ENCODE results near the gene MSRB1. TPM values are rescaled to one million over a fixed set of nuclear protein-coding genes. Genes with fewer than 3 reads are reported as not detected.

Gene MSRB1
- total RNA-seq, 4 donors from 2014 or later: 5.0 to 43.7 (median 12.4) TPM

DNA sequence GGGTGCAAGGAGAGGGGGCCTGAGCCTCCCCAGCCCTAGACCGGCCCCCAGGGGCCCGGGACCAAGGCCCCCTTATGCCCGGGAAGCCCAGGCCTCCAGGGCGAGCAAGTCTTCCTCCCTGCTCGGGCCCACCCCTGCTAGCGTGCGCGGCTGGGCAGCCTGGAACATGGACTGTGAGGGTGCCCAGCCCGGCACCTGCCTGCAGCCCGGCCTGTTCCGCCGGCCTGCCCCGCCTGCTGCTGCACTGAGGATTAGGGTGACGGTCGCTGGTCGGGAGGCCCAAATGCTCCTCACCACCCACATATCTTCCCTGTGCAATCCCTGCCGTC is 30.8 kb downstream of the MSRB1 start:
- DNase-seq: no peak
- WGBS, 2 donors: 86 to 87% methylated on average over 5 to 7 of the region's 17 CpGs
- Histone ChIP-seq H3K4me1 (peaks cover 0 to 10% of the 10 kb centered on the region in 2 donors), H3K36me3 (no peaks in the 10 kb centered on the region), H3K27ac (no peak overlapping the region), H3K27me3 (no peaks in the 10 kb centered on the region), H3K9me3 (no peaks in the 10 kb centered on the region), H3K4me3 (replicated peaks in 1 of 3) (no peak overlapping the region)
- no peak for TF ChIP-seq POLR2A (IDR thresholded peaks at IDR 0.05)
- TF ChIP-seq, protein P1, sequence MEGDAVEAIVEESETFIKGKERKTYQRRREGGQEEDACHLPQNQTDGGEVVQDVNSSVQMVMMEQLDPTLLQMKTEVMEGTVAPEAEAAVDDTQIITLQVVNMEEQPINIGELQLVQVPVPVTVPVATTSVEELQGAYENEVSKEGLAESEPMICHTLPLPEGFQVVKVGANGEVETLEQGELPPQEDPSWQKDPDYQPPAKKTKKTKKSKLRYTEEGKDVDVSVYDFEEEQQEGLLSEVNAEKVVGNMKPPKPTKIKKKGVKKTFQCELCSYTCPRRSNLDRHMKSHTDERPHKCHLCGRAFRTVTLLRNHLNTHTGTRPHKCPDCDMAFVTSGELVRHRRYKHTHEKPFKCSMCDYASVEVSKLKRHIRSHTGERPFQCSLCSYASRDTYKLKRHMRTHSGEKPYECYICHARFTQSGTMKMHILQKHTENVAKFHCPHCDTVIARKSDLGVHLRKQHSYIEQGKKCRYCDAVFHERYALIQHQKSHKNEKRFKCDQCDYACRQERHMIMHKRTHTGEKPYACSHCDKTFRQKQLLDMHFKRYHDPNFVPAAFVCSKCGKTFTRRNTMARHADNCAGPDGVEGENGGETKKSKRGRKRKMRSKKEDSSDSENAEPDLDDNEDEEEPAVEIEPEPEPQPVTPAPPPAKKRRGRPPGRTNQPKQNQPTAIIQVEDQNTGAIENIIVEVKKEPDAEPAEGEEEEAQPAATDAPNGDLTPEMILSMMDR (IDR thresholded peaks at IDR 0.05): no peak
- intact Hi-C loops (cut with DNase I): no loop called here

DNA sequence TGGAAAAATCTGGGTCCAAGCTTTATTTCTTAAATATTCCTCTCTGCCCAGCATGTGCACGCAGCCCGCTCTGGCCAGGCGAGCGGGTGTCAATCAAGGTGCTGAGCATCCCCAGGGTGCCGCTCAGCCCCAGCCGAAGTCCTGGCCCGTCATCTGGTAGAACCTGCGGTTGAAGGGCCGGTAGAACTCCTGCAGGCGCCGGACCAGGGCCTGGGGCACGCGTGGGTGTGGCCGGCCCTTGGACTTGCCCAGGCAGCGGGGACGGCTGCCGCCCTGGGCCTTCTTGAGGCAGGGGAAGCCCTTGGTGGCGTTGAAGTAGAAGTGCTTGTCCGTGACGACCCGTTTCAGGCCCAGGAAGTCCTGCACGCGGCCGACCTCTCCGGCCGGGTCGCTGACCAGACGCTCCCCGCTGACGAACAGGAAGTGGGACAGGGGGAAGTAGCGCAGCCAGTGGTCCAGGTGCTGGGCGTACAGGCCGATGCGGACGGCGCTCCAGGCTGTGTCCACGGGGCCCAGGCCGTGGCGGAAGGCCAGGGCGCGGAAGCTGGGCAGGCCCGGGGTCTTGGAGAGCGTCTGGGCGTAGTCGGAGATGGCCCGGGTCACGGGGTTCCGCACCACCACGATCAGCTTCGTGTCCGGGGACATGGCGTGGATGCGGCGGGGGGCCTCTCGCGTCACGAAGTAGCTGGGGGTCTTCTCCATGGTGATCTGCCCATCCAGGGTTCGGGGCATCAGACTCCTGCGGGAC is 31.4 kb downstream of the MSRB1 start:
- 90 to 94% methylated on average over 37 to 38 of the region's 59 CpGs for WGBS, 2 donors
- H3K27me3 ChIP-seq: no peaks in the 10 kb centered on the region
- no peak for DNase-seq

DNA sequence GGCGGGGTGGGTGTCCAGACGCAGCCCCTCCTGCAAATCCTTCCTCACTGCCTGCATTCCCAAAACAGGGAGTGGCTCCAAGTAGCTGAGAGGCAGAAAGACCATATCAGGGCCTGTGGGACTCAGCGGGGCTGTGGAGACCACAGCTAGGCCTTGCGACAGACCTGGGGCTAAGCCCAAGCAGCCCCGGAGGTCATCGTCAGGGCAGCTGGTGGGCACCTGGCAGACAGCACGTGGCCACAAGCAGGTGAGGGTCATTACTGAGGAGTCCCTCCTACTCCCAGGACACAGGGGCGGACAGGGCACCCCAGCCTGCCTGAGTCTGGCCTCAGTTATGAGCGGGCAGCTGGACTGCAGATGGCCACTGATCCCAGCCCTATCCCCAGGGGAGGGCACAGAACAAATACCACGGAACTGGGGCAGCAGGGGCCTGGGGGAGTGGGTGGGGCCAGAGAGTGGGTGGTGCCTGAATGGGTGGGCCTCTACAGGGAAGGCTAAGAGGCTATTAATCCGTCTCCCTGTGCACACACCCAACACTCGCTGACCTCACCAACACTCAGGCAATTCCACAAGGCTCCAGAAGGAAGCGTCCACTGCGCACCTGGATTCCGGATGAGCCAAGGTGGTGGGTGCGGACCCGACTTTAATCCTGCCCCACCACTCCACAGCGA is 33.3 kb downstream of the MSRB1 start:
- H3K4me3 ChIP-seq (replicated peaks in 1 of 3): no peak overlapping the region
- H3K27me3 ChIP-seq: no peaks in the 10 kb centered on the region
- no peak for DNase-seq
- no peak for TF ChIP-seq POLR2A (IDR thresholded peaks at IDR 0.05)
- TF ChIP-seq, protein P1 (IDR thresholded peaks at IDR 0.05): no peak
- intact Hi-C loops (cut with DNase I): no loop called here
- no peaks in the 10 kb centered on the region for H3K9me3 ChIP-seq
- no peak overlapping the region for H3K27ac ChIP-seq
- no peaks in the 10 kb centered on the region for H3K36me3 ChIP-seq
- 70 to 87% methylated on average over 4 to 14 of the region's 18 CpGs for WGBS, 2 donors
- H3K4me1 ChIP-seq: peaks cover 0 to 15% of the 10 kb centered on the region in 2 donors

More for the DNA sequence above, 31.4 kb downstream of the MSRB1 start:
- Histone ChIP-seq H3K27ac (no peak overlapping the region), H3K4me3 (replicated peaks in 1 of 3) (no peak overlapping the region), H3K36me3 (no peaks in the 10 kb centered on the region), H3K9me3 (no peaks in the 10 kb centered on the region), H3K4me1 (peaks cover 0 to 9% of the 10 kb centered on the region in 2 donors)
- no peak for TF ChIP-seq POLR2A (IDR thresholded peaks at IDR 0.05)
- TF ChIP-seq, protein P1 (IDR thresholded peaks at IDR 0.05): no peak
- intact Hi-C loops (cut with DNase I): no loop called here

DNA sequence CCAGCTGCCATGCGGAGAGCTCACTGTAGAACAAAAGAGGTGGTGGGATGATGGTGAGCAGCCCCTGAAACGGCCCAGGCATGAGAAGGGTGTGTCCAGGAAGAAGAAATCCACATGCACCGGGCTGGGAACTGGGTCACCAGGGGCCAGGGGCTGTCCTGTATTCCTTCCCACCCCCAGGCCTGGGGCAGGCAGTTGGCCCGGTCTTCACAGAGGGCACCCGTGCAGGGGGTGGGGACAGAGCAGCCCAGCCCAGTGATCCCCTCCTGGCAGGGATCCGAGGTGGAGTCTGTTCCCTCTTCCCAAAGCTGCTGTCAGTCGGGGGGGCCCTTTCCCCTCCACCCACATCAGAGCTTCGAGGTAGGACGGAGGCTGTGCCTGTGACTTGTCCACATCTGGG is 34.0 kb downstream of the MSRB1 start:
- TF ChIP-seq POLR2A (IDR thresholded peaks at IDR 0.05): no peak
- TF ChIP-seq, protein P1 (IDR thresholded peaks at IDR 0.05): no peak
- 77 to 78% methylated on average over 5 to 8 of the region's 9 CpGs for WGBS, 2 donors

DNA sequence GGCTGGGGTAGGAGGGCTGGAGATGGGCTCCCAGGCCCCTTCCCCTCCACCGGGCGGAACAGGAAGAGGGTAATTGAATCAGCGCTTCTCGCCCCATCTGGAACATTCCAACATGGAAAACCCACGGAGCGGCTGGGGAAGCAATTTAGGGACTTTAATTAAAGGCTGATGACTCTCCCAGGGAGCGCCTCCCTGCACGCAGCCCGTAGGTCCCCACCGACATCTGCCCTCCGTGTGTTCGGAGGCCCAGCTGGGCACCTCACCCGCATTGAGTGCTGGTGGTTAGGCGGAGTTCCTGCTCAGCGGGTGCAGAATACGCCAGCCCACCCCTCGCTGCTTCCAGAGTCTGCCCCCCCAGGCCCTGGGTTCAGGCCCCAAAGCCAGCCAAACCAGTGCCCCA is 34.8 kb downstream of the MSRB1 start:
- no peaks in the 10 kb centered on the region for H3K27me3 ChIP-seq
- 71 to 92% methylated on average over 2 to 9 of the region's 17 CpGs for WGBS, 2 donors
- intact Hi-C loops (cut with DNase I): no loop called here

More for the DNA sequence above, 34.0 kb downstream of the MSRB1 start:
- H3K4me1 ChIP-seq: peaks cover 0 to 18% of the 10 kb centered on the region in 2 donors
- intact Hi-C loops (cut with DNase I): no loop called here
- H3K27me3 ChIP-seq: no peaks in the 10 kb centered on the region
- no peaks in the 10 kb centered on the region for H3K9me3 ChIP-seq
- no peak overlapping the region for H3K4me3 ChIP-seq (replicated peaks in 1 of 3)
- no peak overlapping the region for H3K27ac ChIP-seq
- H3K36me3 ChIP-seq: no peaks in the 10 kb centered on the region
- DNase-seq: no peak

More for the DNA sequence above, 34.8 kb downstream of the MSRB1 start:
- Histone ChIP-seq H3K27ac (no peak overlapping the region), H3K9me3 (no peaks in the 10 kb centered on the region), H3K4me3 (replicated peaks in 1 of 3) (no peak overlapping the region), H3K36me3 (no peaks in the 10 kb centered on the region), H3K4me1 (peaks cover 0 to 11% of the 10 kb centered on the region in 2 donors)
- no peak for DNase-seq
- TF ChIP-seq, protein P1 (IDR thresholded peaks at IDR 0.05): no peak
- no peak for TF ChIP-seq POLR2A (IDR thresholded peaks at IDR 0.05)
